Measurements from ENCODE around the gene TNFRSF4.

The TNFRSF4 gene

GRCh38 chr1:1245178-1245816 lies 31.3 kb upstream of the TNFRSF4 start:
- DNase-seq (ENCODE audit: low spot score), result no peak

- no peak for DNase-seq (ENCODE audit: low spot score)
Measured at GRCh38 chr1:1244192-1244811, 30.3 kb upstream of the TNFRSF4 start.

- DNase-seq (ENCODE audit: low spot score), result no peak
Measured at GRCh38 chr1:1243807-1244191, 29.8 kb upstream of the TNFRSF4 start.

DNA sequence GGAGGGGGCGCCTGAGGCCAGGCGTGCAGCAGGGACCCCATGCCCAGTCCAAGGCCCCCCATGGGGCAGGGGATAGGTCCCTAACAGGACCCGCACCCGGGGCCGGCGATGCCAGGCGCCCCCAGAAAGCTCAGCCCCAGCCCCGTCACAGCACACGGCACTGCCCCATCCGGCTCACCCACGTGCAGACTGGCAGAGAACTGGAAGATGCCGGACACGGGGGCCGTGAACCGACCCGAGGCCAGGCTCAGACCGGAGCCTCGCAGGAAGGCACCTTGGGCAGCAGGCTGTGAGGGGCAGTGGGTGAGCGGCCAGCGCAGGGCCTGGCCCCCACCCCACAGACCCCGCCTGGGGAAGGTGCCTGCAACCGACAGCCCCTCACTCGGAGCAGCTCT lies 29.3 kb upstream of the TNFRSF4 start:
- DNase-seq (ENCODE audit: low spot score), result no peak

DNA sequence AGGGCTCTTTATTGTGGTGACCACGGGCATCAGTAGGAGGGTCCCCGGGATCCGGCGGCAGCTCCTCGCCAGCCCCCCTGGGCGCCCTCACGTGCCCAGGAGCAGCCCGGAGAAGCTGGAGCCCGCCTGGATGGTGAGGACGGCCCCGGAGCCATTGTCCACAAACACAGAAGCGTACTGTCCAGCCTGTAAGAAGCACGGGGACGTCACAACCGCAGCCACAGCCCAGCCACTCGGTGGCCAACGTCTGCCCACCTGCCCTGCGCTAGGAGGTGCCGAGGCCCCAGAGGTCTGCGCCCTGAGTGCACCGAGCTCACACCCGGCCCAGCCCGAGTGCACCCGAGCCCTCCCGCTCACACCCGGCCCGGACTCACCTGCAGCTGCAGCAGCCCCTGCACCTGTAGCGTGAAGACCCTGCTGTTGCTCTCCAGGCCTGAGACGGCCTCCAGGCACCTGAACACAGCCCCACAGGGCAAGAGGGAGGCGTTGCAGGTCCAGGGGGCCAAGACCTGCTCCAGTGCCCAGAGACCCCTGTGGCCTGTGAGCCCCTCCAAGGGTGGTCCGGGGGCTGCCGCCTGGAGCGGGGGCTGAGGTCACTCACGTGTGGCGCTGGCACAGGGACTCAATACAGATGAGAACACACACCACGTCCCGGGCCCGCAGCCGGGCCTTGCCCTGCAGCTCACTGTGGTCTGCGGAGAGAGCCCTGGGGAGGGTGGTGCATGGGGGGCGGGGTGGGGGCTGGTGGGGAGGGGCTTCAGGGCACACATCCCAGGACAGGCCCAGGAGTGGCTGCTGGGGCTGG lies 28.7 kb upstream of the TNFRSF4 start:
- no peak for DNase-seq (ENCODE audit: low spot score)

GRCh38 chr1:1241588-1242219 lies 27.8 kb upstream of the TNFRSF4 start:
- DNase-seq (ENCODE audit: low spot score), result no peak

- peak; percentile 33 for DNase-seq (ENCODE audit: low spot score)
Measured at GRCh38 chr1:1240822-1241587, 27.1 kb upstream of the TNFRSF4 start.

GRCh38 chr1:1240348-1240732 lies 26.4 kb upstream of the TNFRSF4 start:
- DNase-seq (ENCODE audit: low spot score), result no peak

- DNase-seq (ENCODE audit: low spot score), result no peak
Measured at GRCh38 chr1:1239614-1240347, 25.8 kb upstream of the TNFRSF4 start.

DNA sequence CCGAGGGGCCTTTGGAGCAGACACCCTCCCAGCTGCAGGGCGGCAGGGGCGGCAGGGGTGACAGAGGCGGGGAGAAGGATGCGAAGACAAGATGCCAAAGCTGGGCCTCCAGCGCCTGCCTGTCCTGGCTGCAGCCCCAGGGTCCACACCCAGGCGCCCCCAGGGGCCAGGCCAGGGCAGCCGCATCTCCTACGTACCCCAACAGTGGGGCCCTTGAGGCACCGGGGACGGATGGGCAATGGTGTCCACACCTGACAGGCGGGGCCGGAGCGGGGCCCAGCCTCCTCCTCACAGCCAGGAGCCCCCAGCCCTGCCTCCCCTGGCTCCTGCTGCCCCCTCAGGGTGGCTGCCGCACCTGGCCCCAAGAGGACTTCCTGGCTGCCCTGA lies 25.3 kb upstream of the TNFRSF4 start:
- no peak for DNase-seq (ENCODE audit: low spot score)

- DNase-seq (ENCODE audit: low spot score), result no peak
Measured at GRCh38 chr1:1238702-1239178, 24.8 kb upstream of the TNFRSF4 start.

- no peak for DNase-seq (ENCODE audit: low spot score)
Measured at GRCh38 chr1:1237874-1238701, 24.1 kb upstream of the TNFRSF4 start.

- DNase-seq (ENCODE audit: low spot score), result no peak
Measured at GRCh38 chr1:1236945-1237873, 23.3 kb upstream of the TNFRSF4 start.

DNA sequence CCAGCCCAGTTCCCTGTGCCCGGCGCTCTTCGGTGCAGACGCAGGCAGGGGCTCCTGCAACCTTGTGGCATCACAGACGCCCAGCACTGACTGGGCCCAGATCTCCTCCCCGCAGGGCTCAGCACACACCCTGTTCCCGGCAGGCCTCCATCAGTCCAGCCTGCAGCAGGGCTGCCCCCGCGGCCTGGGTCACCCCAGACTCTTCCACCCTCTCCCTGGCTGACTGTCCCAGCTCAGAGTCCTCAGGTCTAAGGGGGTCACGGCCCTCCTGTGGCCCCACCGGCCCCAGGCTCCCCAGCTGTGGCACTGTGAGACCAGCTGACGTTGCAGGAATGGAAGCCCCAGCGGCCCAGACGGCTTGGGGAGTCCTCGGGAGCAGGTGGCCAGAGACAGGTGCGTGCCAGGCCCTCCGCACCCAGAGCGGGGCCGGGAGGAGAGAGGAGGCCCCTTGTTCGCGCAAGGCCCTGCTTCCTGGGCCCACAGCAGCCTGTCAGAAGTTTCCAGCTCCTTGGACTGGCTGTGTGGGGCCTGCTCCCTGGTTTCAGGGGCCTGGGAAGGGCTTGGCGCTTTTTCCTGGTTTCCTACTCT lies 22.3 kb upstream of the TNFRSF4 start:
- DNase-seq (ENCODE audit: low spot score), result no peak

DNA sequence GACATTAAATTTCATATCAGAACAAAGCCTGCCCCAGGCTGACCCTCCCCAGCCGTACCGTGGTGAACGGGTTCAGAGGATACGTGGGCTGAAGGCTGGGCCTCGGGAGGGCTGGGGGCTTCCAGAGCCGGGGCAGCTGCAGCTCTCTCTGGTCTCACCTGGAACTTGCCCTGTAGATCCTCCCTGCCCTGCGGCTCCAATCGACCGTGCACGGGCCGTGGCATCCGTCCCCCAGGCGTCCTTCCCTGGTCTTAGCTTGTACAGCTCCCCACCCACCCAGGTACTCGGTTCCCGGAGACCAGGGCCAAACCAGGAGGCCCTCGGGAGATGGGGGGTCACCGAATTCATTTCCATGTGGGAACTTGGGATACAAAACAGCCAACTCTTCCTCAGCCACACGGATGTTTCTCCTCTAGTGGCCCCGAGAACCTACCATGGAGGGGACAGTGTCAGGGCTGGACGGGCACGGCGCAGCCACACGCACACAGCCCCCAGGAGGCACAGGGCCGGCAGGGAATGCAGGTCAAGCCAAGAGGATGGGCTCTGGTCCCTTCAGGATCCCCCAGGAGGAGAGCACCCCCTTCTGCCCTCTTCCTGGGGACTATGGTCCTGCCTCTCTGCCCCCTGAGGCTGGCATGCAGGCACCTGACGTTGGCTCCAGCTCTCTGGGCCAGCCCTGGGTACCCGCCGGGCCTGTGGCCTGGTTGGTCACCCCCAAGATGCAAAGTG lies 21.2 kb upstream of the TNFRSF4 start:
- DNase-seq (ENCODE audit: low spot score), result no peak

DNA sequence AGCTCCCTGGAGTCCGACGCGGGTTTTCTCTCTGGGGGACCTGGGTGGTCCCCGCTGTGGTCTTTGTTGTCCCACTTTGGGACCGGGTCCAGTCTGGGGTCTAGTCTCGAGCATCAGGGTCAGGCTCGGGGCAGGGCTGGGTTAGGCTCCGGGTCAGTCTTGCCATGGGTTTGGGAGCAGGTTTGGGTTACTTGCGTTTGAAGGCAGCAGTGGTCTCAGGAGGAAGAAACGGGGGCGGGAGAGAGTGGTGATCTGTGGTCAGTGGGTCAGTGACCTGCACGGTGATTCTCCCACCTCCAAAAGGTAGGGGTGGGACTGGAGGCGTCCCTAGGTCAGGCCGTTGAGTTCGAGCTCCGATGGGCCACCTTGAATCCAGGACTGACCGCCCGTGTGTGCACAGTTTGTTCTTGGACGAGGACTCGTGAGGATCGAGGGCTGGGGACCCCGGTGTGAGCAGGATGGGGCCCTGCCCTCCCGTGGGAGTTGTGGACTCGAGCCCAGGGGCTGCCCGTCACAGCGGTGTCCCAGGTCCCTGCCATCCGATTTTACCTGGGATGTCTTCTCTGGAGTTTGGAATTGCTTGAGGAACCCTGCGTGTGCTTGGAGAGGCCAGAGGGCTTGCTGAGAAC lies 20.3 kb upstream of the TNFRSF4 start:
- no peak for DNase-seq (ENCODE audit: low spot score)

DNA sequence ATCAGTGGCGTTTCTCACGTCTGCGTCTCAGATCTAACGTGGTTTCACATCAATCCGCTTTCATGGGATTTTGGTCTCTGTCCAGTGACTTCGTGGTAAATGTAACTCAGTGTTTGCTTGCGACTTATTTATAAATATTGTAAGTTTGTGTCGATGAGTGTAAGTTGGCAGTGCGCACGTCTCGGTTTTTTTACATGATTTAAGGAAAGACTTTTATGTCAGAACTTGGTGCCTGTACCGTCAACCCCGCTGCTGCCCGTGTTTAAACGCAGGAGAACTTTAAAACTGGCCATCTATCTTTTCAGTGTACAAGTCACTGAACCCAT lies 19.6 kb upstream of the TNFRSF4 start:
- no peak for DNase-seq (ENCODE audit: low spot score)

Data from AG08395 (cell line).